WTC11 (cell line): ENCODE measurements around the gene CHST15. TPM values are rescaled to one million over a fixed set of nuclear protein-coding genes. Genes with fewer than 3 reads are reported as not detected.

Source experiments
- ATAC-seq: fragments of 200-7000 bp; cut with Tn5 transposase; 2 replicates; pipeline ENCODE4 v1.10.0; 2021; ENCODE audit warnings: mild to moderate bottlenecking, moderate library complexity
- CTCF ChIA-PET: fragments of 300-600 bp; sonication (Branson Sonifier 250); formaldehyde crosslinking; loops from one replicate; lab custom pipeline; 2021; ENCODE audit warnings: antibody characterized with exemption; lab: Charles Lee
- POLR2A ChIA-PET: fragments of 350-600 bp; sonication (Branson Sonifier 250); formaldehyde crosslinking; loops from one replicate; lab custom pipeline; 2021; ENCODE audit warnings: antibody characterized with exemption; lab: Charles Lee
- DNase-seq: peaks from one replicate; pipeline ENCODE4 v3.0.0; 2021; ENCODE audit warnings: low spot score
- H3K27ac Mint-ChIP-seq: 2 replicates; pipeline ENCODE4 v1.8.0; 2021; ENCODE audit warnings: mixed read lengths
- H3K27me3 Mint-ChIP-seq: 2 replicates; pipeline ENCODE4 v1.8.0; 2021; ENCODE audit warnings: low read depth, mild to moderate bottlenecking, moderate library complexity, mixed read lengths
- H3K36me3 Mint-ChIP-seq: 2 replicates; pipeline ENCODE4 v1.8.0; 2021; ENCODE audit warnings: mixed read lengths
- H3K4me1 Mint-ChIP-seq: 2 replicates; pipeline ENCODE4 v1.8.0; 2022; ENCODE audit warnings: mixed read lengths
- H3K4me3 Mint-ChIP-seq: 2 replicates; pipeline ENCODE4 v1.8.0; 2021; ENCODE audit warnings: mild to moderate bottlenecking, moderate library complexity, mixed read lengths
- H3K9me3 Mint-ChIP-seq: 2 replicates; pipeline ENCODE4 v1.8.0; 2021; ENCODE audit warnings: mixed read lengths
- ATF1 ChIP-seq: sonication (generic); formaldehyde crosslinking; IDR thresholded peaks from 2 replicates; pipeline ENCODE4 v1.8.1; 2023; ENCODE audit warnings: mild to moderate bottlenecking, moderate library complexity, missing genetic modification reagents
- CREM ChIP-seq: sonication (generic); formaldehyde crosslinking; IDR thresholded peaks from 2 replicates; pipeline ENCODE4 v1.8.1; 2022; ENCODE audit warnings: mild to moderate bottlenecking, missing genetic modification reagents, moderate library complexity
- E2F4 ChIP-seq: sonication (generic); formaldehyde crosslinking; IDR thresholded peaks from 2 replicates; pipeline ENCODE4 v1.8.1; 2022; ENCODE audit warnings: low read depth, mild to moderate bottlenecking, moderate library complexity, missing genetic modification reagents, borderline replicate concordance
- ELF4 ChIP-seq: sonication (generic); formaldehyde crosslinking; IDR thresholded peaks from 2 replicates; pipeline ENCODE4 v1.8.1; 2022; ENCODE audit warnings: low read depth, mild to moderate bottlenecking, moderate library complexity, missing genetic modification reagents
- ERG ChIP-seq: fragments of 250-450 bp; sonication (Bioruptor Pico); IDR thresholded peaks from 2 replicates; pipeline ENCODE4 v1.8.0; 2021; ENCODE audit warnings: mild to moderate bottlenecking
- ETV6 ChIP-seq: sonication (generic); formaldehyde crosslinking; IDR thresholded peaks from 2 replicates; pipeline ENCODE4 v1.8.1; 2022; ENCODE audit warnings: mild to moderate bottlenecking, missing genetic modification reagents
- FOXK1 ChIP-seq: sonication (generic); formaldehyde crosslinking; IDR thresholded peaks from 2 replicates; pipeline ENCODE4 v1.8.0; 2022; ENCODE audit warnings: mild to moderate bottlenecking, moderate library complexity, missing genetic modification reagents
- FOXP1 ChIP-seq: sonication (generic); formaldehyde crosslinking; IDR thresholded peaks from 2 replicates; pipeline ENCODE4 v1.8.0; 2022; ENCODE audit warnings: missing genetic modification reagents, mild to moderate bottlenecking, moderate library complexity, borderline replicate concordance
- GABPB1 ChIP-seq: sonication (generic); formaldehyde crosslinking; IDR thresholded peaks from 2 replicates; pipeline ENCODE4 v1.8.1; 2023; ENCODE audit warnings: mild to moderate bottlenecking, missing genetic modification reagents
- IRF1 ChIP-seq: sonication (generic); formaldehyde crosslinking; IDR thresholded peaks from 2 replicates; pipeline ENCODE4 v1.8.0; 2023; ENCODE audit warnings: missing genetic modification reagents
- JUN ChIP-seq: sonication (generic); formaldehyde crosslinking; IDR thresholded peaks from 2 replicates; pipeline ENCODE4 v1.8.0; 2023; ENCODE audit warnings: mild to moderate bottlenecking, missing genetic modification reagents
- MAX ChIP-seq: sonication (generic); formaldehyde crosslinking; IDR thresholded peaks from 2 replicates; pipeline ENCODE4 v1.8.0; 2022; ENCODE audit warnings: mild to moderate bottlenecking, missing genetic modification reagents
- MYBL2 ChIP-seq: sonication (generic); formaldehyde crosslinking; IDR thresholded peaks from 2 replicates; pipeline ENCODE4 v1.8.1; 2023; ENCODE audit warnings: mild to moderate bottlenecking, moderate library complexity, missing genetic modification reagents
- NFE2L1 ChIP-seq: sonication (generic); formaldehyde crosslinking; IDR thresholded peaks from 2 replicates; pipeline ENCODE4 v1.8.1; 2023; ENCODE audit warnings: missing genetic modification reagents
- NFYB ChIP-seq: sonication (generic); formaldehyde crosslinking; conservative IDR thresholded peaks from 2 replicates; pipeline ENCODE4 v1.8.0; 2022; ENCODE audit warnings: low read depth, missing genetic modification reagents
- NR3C1 ChIP-seq: sonication (generic); formaldehyde crosslinking; conservative IDR thresholded peaks from 2 replicates; pipeline ENCODE4 v1.8.1; 2023; ENCODE audit warnings: low read depth, mild to moderate bottlenecking, missing genetic modification reagents
- PREB ChIP-seq: sonication (generic); formaldehyde crosslinking; IDR thresholded peaks from 2 replicates; pipeline ENCODE4 v1.8.1; 2022; ENCODE audit warnings: mild to moderate bottlenecking, missing genetic modification reagents, moderate library complexity, borderline replicate concordance
- RORB ChIP-seq: fragments of 250-450 bp; sonication (Bioruptor Pico); IDR thresholded peaks from 2 replicates; pipeline ENCODE4 v1.9.0; 2021; ENCODE audit warnings: mild to moderate bottlenecking
- SMAD3 ChIP-seq: sonication (generic); formaldehyde crosslinking; IDR thresholded peaks from 2 replicates; pipeline ENCODE4 v1.8.0; 2022; ENCODE audit warnings: missing genetic modification reagents, mild to moderate bottlenecking, borderline replicate concordance
- SOX15 ChIP-seq: fragments of 250-450 bp; sonication (Bioruptor Pico); IDR thresholded peaks from 2 replicates; pipeline ENCODE4 v1.9.0; 2021; ENCODE audit warnings: mild to moderate bottlenecking
- SP1 ChIP-seq: sonication (generic); formaldehyde crosslinking; conservative IDR thresholded peaks from 2 replicates; pipeline ENCODE4 v1.8.1; 2022; ENCODE audit warnings: missing genetic modification reagents
- TCF7 ChIP-seq: sonication (generic); formaldehyde crosslinking; IDR thresholded peaks from 2 replicates; pipeline ENCODE4 v1.8.0; 2022; ENCODE audit warnings: mild to moderate bottlenecking, low read depth, missing genetic modification reagents, moderate library complexity
- TP53 ChIP-seq: sonication (generic); formaldehyde crosslinking; IDR thresholded peaks from 2 replicates; pipeline ENCODE4 v1.8.1; 2023; ENCODE audit warnings: mild to moderate bottlenecking, missing genetic modification reagents
- ZNF281 ChIP-seq: sonication (generic); formaldehyde crosslinking; IDR thresholded peaks from 2 replicates; pipeline ENCODE4 v1.8.0; 2023; ENCODE audit warnings: mild to moderate bottlenecking, missing genetic modification reagents
- ZNF416 ChIP-seq: fragments of 250-450 bp; sonication (Bioruptor Pico); IDR thresholded peaks from 2 replicates; pipeline ENCODE4 v1.9.0; 2021; ENCODE audit warnings: mild to moderate bottlenecking, inconsistent platforms
- total RNA-seq: library from RNA; stranded (reverse); gene quantifications from 3 replicates; pipeline ENCODE4 v1.2.3, GENCODE V29; 2021

The CHST15 gene
- total RNA-seq, 1 experiment from 2014 or later: 10.7 TPM

- POLR2A ChIA-PET: no interaction called here
- CTCF ChIA-PET: interaction anchor here (0.6 kb wide), 1 partner anchor 19 kb away, joined by 3 read pairs; no protein-coding TSS in a partner anchor
- ATAC-seq (no peak), DNase-seq (no peak)
- Mint-ChIP-seq H3K36me3 (no peaks in the 10 kb centered on the region), H3K4me3 (peak overlapping the region; percentile 71), H3K27me3 (peaks cover 57% of the 10 kb centered on the region), H3K4me1 (peaks cover 14% of the 10 kb centered on the region), H3K27ac (no peak overlapping the region), H3K9me3 (no peaks in the 10 kb centered on the region)
- no peak for TF ChIP-seq MAX
- no peak for TF ChIP-seq PREB
- TF ChIP-seq ZNF416 (CRISPR knock-in tag): no peak
- TF ChIP-seq E2F4 (CRISPR knock-in tag): no peak
- no peak for TF ChIP-seq MYBL2
- TF ChIP-seq ELF4 (CRISPR knock-in tag): no peak
- no peak for TF ChIP-seq NR3C1 (CRISPR knock-in tag)
- no peak for TF ChIP-seq ERG (CRISPR knock-in tag)
- TF ChIP-seq TP53 (CRISPR knock-in tag): no peak
- no peak for TF ChIP-seq ETV6 (CRISPR knock-in tag)
- TF ChIP-seq NFYB (CRISPR knock-in tag): no peak
- TF ChIP-seq GABPB1 (CRISPR knock-in tag): no peak
- no peak for TF ChIP-seq ZNF281
- no peak for TF ChIP-seq NFE2L1
- TF ChIP-seq TCF7 (CRISPR knock-in tag): no peak
Measured at GRCh38 chr10:123990889-123991288, 102.5 kb downstream of the CHST15 start.

- ChIA-PET POLR2A (no interaction called here), CTCF (interaction anchor here (1.0 kb wide), 1 partner anchor 415 kb away, joined by 3 read pairs; no protein-coding TSS in a partner anchor)
- peaks cover 60% of the 10 kb centered on the region for H3K27me3 Mint-ChIP-seq
- no peak for TF ChIP-seq SOX15 (CRISPR knock-in tag)
- TF ChIP-seq SP1 (CRISPR knock-in tag): no peak
- TF ChIP-seq RORB (CRISPR knock-in tag): no peak
- no peak for TF ChIP-seq CREM (CRISPR knock-in tag)
- no peak for TF ChIP-seq IRF1 (CRISPR knock-in tag)
- TF ChIP-seq ATF1 (CRISPR knock-in tag): no peak
- no peak for TF ChIP-seq JUN (CRISPR knock-in tag)
- no peak for TF ChIP-seq FOXK1 (CRISPR knock-in tag)
- TF ChIP-seq PREB: no peak
- TF ChIP-seq SMAD3 (CRISPR knock-in tag): no peak
- TF ChIP-seq FOXP1 (CRISPR knock-in tag): no peak
- H3K9me3 Mint-ChIP-seq: peaks cover 11% of the 10 kb centered on the region
- no peak overlapping the region for H3K27ac Mint-ChIP-seq
- H3K36me3 Mint-ChIP-seq: 0 out of 2 replicates have a peak, but pooled peaks cover 3% of the 10 kb centered on the region
- H3K4me3 Mint-ChIP-seq: no peak overlapping the region
- H3K4me1 Mint-ChIP-seq: peaks cover 3% of the 10 kb centered on the region
- DNase-seq (no peak), ATAC-seq (no peak)
Measured at GRCh38 chr10:123988694-123989093, 104.7 kb downstream of the CHST15 start.
